ENCODE measurements around the gene PAF1.
"Not testable (repeated sequence)": the region's sequence is repeated elsewhere in the genome, so short reads cannot be mapped to it uniquely, and the experiment has no call there.

PAF1 gene

DNA sequence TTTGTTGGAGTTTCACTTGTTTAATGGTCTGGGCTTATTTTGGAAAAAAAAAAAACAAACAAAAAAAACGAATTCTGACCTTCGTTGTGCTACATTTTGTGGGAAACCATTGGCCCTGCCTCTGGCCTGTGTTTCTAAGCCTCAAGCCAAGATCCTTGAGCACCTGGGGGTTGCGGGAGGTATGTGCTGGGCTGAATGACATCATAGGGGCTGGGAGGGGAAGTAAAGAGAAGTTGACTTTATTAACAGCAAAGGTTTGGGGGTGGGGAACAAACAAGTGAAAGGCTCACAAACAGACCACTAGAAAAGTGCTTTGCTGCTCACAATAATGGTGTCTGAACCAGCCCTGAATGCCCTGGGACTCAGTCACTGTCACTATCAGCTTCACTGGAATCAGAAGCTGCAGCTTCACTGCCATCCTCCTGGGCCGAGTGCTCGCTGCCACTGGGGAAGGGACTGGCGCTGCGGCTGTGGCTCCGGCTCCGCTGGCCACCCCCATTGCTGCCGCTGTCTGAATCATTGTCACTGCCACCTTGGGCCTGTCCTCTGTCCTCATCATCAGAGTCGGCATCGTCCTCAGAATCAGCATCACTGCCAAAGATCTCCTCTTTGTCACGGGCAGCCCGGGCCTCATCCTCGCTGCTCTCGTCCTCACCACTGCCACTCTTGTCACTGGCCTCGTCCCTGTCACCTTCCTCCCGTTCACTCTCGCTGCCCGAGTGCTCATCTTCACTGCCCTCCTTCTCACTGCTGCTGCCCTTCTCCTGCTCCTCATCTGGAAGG, 5.1 kb downstream of the PAF1 start:
- DNase-seq, result no peak
- no peaks in the 10 kb centered on the region for H3K9me3 Mint-ChIP-seq
- H3K4me1 Mint-ChIP-seq (ENCODE audit: low read depth), result peaks cover 21% of the 10 kb centered on the region
- peaks cover 95% of the 10 kb centered on the region for H3K36me3 Mint-ChIP-seq (ENCODE audit: low read depth)
- no peak overlapping the region for H3K4me3 Mint-ChIP-seq
- peak overlapping the region; percentile 82 for H3K27ac Mint-ChIP-seq
- no peaks in the 10 kb centered on the region for H3K27me3 Mint-ChIP-seq

DNA sequence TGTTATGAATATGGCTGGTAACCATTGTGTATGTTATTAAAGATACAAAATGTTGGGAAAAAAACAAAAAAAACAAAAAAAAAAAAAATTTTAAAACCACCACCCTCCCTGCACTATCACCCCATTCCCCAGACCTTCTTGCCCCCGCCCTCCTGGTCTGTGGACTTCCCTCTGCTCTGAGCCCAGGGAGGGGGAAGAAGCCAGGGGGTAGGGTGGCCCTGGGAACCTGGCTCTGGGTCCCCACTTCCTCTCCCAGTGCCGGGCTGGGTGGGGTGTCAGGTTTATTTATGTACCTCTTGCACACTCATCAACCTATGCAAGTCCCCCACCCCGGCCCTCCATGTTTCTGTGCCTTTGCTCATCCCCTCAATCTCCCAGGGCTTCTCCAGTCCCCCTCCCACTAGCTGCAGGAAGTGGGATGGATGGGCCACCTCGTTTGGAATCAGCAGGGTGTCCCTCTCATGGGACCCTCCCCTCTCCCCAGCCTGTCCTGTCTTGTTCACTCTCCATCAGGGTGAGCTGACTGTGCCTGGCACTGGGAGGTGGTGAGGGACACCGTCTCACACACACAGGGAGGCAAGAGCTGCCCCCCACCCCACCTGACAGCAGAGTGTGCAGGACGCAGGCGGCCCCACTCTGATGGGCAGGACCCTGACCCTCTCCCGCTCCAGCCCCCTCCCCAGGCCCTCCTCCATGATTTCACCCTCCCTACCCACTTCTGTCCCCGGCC, 5.9 kb downstream of the PAF1 start:
- Mint-ChIP-seq H3K27ac (peak overlapping the region; percentile 82), H3K4me1 (ENCODE audit: low read depth) (peaks cover 16% of the 10 kb centered on the region), H3K9me3 (no peaks in the 10 kb centered on the region), H3K4me3 (no peak overlapping the region), H3K27me3 (no peaks in the 10 kb centered on the region), H3K36me3 (ENCODE audit: low read depth) (peaks cover 92% of the 10 kb centered on the region)
- no peak for DNase-seq

DNA sequence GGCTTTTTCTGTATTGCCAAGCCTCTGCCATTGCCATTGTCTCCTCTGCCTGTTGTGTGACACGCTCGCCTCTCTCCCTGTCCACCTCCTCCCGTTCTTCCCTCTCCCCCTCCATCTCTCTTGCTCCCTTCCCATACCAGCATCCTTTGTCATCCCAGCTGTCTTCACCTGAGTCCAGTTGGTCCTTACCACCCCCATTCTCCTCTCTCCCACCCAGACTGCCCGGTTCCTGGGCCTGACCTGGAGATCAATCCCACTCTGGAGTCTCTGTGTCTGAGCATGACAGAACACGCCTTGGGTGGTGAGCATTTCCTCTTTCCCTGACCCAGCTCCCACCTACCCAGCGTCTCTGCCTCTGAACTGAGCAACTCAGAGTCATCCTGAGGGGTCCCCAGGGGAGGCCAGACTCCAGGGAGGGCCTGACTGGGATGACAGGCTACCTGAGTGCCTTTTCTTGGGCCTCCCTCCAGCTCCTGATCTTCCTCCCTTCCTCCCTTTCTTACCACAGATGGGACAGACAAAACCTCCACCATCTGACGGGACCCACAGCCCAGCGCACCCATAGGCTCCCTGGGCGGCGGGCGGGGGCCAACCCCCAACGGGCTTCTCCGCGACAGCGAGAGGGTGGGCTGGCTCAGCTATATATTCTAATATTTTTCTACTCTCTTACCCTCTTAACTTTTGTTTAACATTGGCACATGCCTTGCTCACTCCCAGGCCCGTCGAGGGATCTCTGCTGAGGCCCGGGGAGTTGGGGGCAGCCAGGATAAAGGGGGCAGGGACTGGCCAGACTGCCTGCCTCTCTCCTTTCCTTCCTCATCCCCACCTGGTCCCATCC, 7.7 kb downstream of the PAF1 start:
- Mint-ChIP-seq H3K4me1 (ENCODE audit: low read depth) (peaks cover 2% of the 10 kb centered on the region), H3K9me3 (no peaks in the 10 kb centered on the region), H3K27ac (peak overlapping the region; percentile 52), H3K27me3 (no peaks in the 10 kb centered on the region), H3K36me3 (ENCODE audit: low read depth) (peaks cover 94% of the 10 kb centered on the region), H3K4me3 (no peak overlapping the region)
- no peak for DNase-seq

GRCh38 chr19:39381910-39382611, 8.8 kb downstream of the PAF1 start:
- Mint-ChIP-seq H3K4me3 (no peak overlapping the region), H3K27ac (peak overlapping the region; percentile 83), H3K36me3 (ENCODE audit: low read depth) (peaks cover 94% of the 10 kb centered on the region), H3K4me1 (ENCODE audit: low read depth) (no peaks in the 10 kb centered on the region), H3K9me3 (no peaks in the 10 kb centered on the region), H3K27me3 (no peaks in the 10 kb centered on the region)
- no peak for DNase-seq

DNA sequence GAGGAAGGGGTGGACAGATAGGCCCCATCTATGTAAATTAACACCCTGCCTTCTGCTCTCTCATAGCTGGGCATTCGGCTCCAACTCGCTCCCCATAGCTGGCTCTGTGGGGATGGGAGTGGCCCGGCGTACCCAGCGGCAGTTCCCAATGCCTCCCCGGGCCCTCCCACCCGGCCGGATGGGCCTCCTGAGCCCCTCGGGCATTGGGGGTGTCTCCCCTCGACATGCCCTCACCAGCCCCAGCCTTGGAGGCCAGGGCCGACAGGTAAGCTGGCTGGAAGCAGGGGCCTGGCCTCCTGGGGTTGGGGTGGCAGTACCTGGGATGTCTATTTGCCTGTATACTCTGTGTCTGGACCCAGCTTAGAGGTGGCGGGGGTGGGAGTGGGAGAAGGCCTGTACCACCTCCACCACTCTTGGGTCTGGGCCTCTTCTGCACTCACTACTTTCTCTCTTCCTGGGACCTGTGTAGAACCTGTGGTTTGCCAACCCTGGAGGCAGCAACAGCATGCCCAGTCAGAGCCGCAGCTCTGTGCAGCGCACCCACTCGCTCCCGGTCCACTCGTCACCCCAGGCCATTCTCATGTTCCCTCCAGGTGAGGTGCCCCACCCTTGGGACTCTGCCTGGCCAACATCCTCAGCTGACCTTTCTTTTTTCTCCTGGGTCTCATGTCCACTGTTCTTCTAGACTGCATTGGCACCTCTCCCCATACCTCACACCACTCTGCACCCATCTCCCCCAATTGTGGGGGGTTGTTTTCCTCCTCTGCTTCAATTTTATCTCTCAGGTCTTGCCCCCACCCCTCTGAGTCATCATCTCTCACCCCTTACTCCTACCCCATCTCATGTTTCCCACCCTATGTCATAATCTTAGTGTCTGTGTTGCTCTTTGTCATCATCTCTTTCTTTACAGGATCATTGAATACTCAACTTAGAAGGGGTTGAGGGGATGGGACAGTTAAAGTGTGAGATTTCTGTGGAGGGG, 10.1 kb downstream of the PAF1 start:
- Mint-ChIP-seq H3K27me3 (no peaks in the 10 kb centered on the region), H3K9me3 (no peaks in the 10 kb centered on the region), H3K4me3 (no peak overlapping the region), H3K4me1 (ENCODE audit: low read depth) (no peaks in the 10 kb centered on the region), H3K27ac (peak overlapping the region; percentile 57), H3K36me3 (ENCODE audit: low read depth) (peaks cover 94% of the 10 kb centered on the region)
- no peak for DNase-seq

DNA sequence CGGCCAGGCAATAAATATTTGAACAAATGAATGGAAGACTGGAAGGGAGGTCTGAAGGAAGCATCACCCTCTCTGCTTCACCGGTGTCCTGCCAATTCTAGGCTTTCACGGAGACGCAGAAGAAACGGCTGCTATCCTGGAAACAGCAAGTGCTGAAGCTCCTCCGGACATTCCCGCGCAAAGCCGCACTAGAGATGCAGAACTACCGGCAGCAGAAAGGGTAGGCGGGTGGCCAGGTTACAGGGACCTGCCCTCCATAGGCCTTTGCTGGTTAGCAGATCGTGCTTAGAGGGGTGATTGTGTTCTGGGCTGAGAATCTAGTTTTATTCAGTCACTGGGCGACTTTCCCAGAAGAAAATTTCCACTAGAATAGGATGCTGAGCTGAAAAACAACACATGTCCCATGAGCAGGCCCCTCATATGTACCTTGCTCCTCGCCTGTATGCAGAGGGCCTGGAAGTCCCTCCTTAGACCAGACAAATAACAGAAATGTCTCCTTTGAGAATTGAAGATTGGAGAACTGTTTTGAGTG, 11.0 kb downstream of the PAF1 start:
- Mint-ChIP-seq H3K9me3 (no peaks in the 10 kb centered on the region), H3K4me3 (no peak overlapping the region), H3K27ac (no peak overlapping the region), H3K27me3 (no peaks in the 10 kb centered on the region), H3K4me1 (ENCODE audit: low read depth) (no peaks in the 10 kb centered on the region), H3K36me3 (ENCODE audit: low read depth) (peaks cover 94% of the 10 kb centered on the region)
- no peak for DNase-seq

DNA sequence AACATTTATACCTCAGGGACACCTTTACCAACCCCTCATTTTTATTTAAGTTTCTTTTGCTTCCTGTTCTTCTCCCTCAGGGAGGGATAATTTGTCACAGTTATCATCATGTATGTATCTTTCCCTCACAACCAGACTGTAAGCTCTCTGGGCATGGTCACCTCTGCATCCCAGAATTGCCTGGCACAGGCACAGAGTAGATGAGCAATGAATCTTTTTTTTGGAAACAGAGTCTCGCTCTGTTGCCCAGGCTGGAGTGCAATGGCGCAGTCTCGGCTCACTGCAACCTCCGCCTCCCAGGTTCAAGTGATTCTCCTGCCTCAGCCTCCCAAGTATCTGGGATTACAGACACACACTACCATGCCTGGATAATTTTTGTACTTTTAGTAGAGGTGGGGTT, 11.5 kb downstream of the PAF1 start:
- H3K36me3 Mint-ChIP-seq (ENCODE audit: low read depth), result peaks cover 95% of the 10 kb centered on the region
- not testable (repeated sequence) for H3K27me3 Mint-ChIP-seq

DNA sequence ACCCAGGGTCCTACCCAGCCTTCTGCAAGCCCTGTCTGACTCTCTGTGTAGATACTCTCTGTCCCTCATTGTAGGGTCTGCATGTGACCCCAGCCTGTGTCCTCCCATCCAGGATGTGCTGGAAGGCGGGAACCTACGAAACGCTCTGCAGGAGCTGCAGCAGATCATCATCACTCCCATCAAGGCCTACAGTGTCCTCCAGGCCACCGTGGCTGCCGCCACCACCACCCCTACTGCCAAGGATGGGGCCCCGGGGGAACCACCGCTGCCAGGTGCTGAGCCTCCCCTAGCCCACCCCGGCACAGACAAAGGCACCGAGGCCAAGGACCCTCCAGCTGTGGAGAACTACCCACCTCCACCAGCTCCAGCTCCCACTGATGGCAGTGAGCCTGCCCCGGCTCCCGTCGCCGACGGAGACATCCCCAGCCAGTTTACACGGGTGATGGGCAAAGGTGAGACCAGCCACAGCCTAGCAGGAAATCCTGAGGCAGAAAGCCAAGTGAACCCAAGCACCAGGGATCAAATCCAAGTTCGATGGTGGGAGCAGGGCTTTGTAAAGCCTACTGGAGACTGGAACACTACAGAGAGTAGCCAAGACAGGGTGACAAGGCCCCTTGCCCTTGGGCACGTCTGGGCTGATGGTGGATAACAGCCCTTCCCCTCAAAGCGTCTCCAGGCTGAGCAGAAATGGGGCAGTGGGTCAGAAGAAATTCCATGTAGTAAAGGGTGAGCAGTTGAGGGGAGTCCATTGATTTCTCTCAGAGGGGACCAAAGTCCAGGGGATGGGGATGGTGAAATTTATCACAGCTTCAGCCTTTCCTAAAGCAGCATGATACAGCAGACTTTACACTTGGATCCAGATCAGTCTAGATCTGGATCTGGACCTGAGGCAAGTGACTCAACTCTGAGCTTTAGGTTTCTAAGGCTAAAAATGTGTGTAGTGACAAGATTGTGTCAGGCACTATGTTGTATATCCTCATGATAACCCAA, 13.2 kb downstream of the PAF1 start:
- H3K36me3 Mint-ChIP-seq (ENCODE audit: low read depth), result peaks cover 88% of the 10 kb centered on the region

More for the DNA sequence above, 11.5 kb downstream of the PAF1 start:
- H3K4me1 Mint-ChIP-seq (ENCODE audit: low read depth); H3K9me3 Mint-ChIP-seq; H3K4me3 Mint-ChIP-seq; DNase-seq: not testable (repeated sequence)
- peak overlapping the region; percentile 73 for H3K27ac Mint-ChIP-seq

DNA sequence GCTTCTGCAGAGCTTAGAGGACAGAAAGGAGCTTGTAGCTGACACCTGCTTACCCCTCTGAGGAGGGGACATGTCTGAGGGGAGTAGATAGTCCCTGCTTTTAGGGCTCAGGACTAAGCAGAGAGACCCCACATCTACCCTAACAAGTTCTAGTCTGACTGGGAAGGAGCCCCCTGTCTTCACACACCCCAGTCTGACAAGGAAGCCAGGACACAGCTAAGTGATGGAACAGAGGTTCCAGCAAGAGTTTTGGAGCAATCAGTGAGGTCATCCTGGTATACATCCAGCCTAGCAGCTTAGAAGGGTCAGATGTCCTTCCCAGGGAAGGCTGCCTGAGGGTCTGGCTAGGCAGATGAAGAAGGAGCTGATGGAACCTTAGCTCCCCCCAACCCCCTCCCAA, 15.0 kb downstream of the PAF1 start:
- DNase-seq, result no peak
- H3K9me3 Mint-ChIP-seq, result no peaks in the 10 kb centered on the region
- no peaks in the 10 kb centered on the region for H3K27me3 Mint-ChIP-seq
- no peaks in the 10 kb centered on the region for H3K4me1 Mint-ChIP-seq (ENCODE audit: low read depth)
- H3K27ac Mint-ChIP-seq, result peak overlapping the region; percentile 13
- no peak overlapping the region for H3K4me3 Mint-ChIP-seq
- H3K36me3 Mint-ChIP-seq (ENCODE audit: low read depth), result peaks cover 86% of the 10 kb centered on the region

More for the DNA sequence above, 13.2 kb downstream of the PAF1 start:
- Mint-ChIP-seq H3K4me1 (ENCODE audit: low read depth) (no peaks in the 10 kb centered on the region), H3K27ac (peak overlapping the region; percentile 48), H3K4me3 (no peak overlapping the region), H3K27me3 (no peaks in the 10 kb centered on the region), H3K9me3 (no peaks in the 10 kb centered on the region)
- no peak for DNase-seq

DNA sequence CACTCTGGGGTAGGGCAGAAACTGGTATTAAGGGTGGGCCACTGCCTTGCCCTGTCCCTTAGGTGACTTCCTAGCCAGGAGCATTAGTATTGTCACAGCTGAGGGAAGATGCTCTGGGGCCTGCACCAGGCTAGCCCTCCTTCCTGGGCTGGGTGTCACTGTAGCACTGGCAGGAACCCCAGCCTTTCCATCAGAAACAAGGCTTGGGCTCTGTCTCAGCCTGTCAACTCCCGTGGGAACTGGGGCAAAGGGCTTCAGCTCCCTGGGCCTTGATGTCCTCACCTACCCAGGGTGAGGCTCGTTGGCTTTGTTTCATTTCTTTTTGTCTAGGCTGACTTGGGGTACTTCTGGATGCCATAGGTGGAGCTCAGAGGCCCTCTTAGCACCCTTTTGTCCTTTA, 18.0 kb downstream of the PAF1 start:
- no peaks in the 10 kb centered on the region for H3K27me3 Mint-ChIP-seq
- H3K27ac Mint-ChIP-seq, result peak overlapping the region; percentile 19
- DNase-seq, result no peak
- no peaks in the 10 kb centered on the region for H3K9me3 Mint-ChIP-seq
- no peaks in the 10 kb centered on the region for H3K4me1 Mint-ChIP-seq (ENCODE audit: low read depth)
- H3K4me3 Mint-ChIP-seq, result no peak overlapping the region
- peaks cover 87% of the 10 kb centered on the region for H3K36me3 Mint-ChIP-seq (ENCODE audit: low read depth)

DNA sequence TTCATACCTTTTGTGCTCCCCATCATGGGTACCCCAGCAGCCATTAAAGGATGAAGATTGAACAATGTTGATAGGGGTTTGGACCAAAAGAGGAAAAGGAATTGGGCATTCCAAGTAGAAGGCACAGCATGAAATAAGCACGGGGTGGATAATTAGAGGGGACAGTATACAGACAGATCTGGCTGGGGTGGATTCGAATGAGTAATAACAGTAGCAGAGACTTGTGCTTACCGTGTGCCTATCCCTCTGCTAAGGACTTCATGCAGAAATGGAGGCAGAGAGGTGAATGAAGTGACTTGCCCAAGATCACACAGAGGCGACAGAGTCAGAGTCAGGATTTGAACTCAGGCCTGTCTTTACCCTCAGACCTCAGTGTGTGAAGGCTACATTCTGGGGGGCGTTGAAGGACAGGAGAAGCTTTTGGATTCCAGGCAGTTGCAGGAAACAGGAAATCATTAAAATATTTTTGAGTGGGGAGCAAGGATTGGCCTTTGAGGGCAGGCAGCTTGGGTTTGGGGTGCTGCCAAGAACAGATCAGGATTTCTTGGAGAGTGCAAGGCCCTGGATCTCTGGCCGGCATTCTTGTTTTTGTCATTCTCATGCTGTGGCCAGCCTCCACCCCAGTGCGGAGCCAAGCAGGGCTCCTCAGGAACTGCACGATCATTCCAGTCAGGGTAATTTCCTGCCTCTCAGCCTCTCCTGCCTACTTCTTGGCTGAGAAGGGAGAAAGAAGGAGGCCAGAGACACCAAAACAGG, 18.7 kb downstream of the PAF1 start:
- Mint-ChIP-seq H3K4me1 (ENCODE audit: low read depth) (no peaks in the 10 kb centered on the region), H3K36me3 (ENCODE audit: low read depth) (peaks cover 80% of the 10 kb centered on the region)
- no peak for DNase-seq

DNA sequence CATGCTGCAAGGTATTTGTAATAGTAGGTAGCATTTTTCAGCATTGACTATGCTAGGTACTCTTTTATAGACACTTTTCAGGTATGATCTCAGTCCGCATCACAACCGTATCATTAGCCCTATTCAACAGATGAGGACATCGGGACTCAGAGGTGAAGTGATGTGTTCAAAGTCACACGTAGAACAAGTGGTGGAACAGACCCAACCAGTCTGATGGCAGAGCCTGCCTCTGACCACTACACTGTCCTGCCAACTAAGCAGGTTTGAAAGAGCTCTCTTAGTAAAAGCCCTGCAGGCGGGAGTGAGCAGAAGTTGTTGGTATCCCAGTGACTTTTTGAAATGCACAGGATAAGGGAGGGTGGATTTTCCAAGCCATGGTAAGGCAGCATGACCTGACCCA, 20.2 kb downstream of the PAF1 start:
- Mint-ChIP-seq H3K27ac (peak overlapping the region; percentile 4), H3K27me3 (no peaks in the 10 kb centered on the region), H3K9me3 (no peaks in the 10 kb centered on the region), H3K4me3 (no peak overlapping the region), H3K36me3 (ENCODE audit: low read depth) (peaks cover 72% of the 10 kb centered on the region), H3K4me1 (ENCODE audit: low read depth) (no peaks in the 10 kb centered on the region)
- DNase-seq, result no peak

More for the DNA sequence above, 18.7 kb downstream of the PAF1 start:
- peak overlapping the region; percentile 48 for H3K27ac Mint-ChIP-seq
- H3K27me3 Mint-ChIP-seq, result no peaks in the 10 kb centered on the region
- H3K9me3 Mint-ChIP-seq, result no peaks in the 10 kb centered on the region
- H3K4me3 Mint-ChIP-seq, result no peak overlapping the region

All from activated T-cell treated with anti-CD3 and anti-CD28 coated beads, Interleukin-2, amount 50 U/mL, for 24 hours (primary cell).